H1 (cell line): ENCODE measurements around the gene LAIR1.
"Not testable (repeated sequence)": the region's sequence is repeated elsewhere in the genome, so short reads cannot be mapped to it uniquely, and the experiment has no call there.

Experiments used
- EZH2 ChIP-seq: fragments of 200-600 bp; sonication (generic); IDR thresholded peaks from 2 replicates; pipeline ENCODE4 v1.7.1; 2012; ENCODE audit warnings: low read depth, mild to moderate bottlenecking, moderate library complexity, low read length, inconsistent platforms; ENCODE audit not compliant: severe bottlenecking
- NRF1 ChIP-seq: IDR thresholded peaks from 2 replicates; pipeline ENCODE4 v1.6.1; 2011; ENCODE audit warnings: mild to moderate bottlenecking, low read depth, low read length, improper control_type of control experiment
- POLR2A ChIP-seq, 2 experiments: IDR thresholded peaks; 1 replicate in 1 of 2; 2 replicates in 1 of 2; pipeline ENCODE4 v1.6.1; 2011; ENCODE audit warnings: low read depth in 2 of 2, low read length in 2 of 2, mild to moderate bottlenecking in 2 of 2; ENCODE audit errors: control extremely low read depth in 1 of 2
- POLR2AphosphoS5 ChIP-seq: IDR thresholded peaks from 2 replicates; pipeline ENCODE4 v1.6.1; 2011; ENCODE audit warnings: low read depth, low read length
- RAD21 ChIP-seq, 2 experiments: IDR thresholded peaks in 1 of 2; conservative IDR thresholded peaks in 1 of 2; 2 replicates each; pipeline ENCODE4 v1.6.1; 2011; ENCODE audit warnings: low read depth in 2 of 2, low read length in 2 of 2, improper control_type of control experiment in 1 of 2, inconsistent platforms in 1 of 2, mild to moderate bottlenecking in 1 of 2, moderate library complexity in 1 of 2
- RFX5 ChIP-seq: IDR thresholded peaks from 2 replicates; pipeline ENCODE4 v1.6.1; 2011; ENCODE audit warnings: low read depth, low read length, improper control_type of control experiment, borderline replicate concordance
- RNF2 ChIP-seq: fragments of 200-900, 300-1000 bp; sonication (generic); IDR thresholded peaks from 2 replicates; pipeline ENCODE4 v1.7.1; 2016; ENCODE audit warnings: borderline replicate concordance, low read depth, mild to moderate bottlenecking, antibody characterized with exemption, low read length; ENCODE audit not compliant: poor library complexity, severe bottlenecking; ENCODE audit errors: missing control alignments
- RXRA ChIP-seq: IDR thresholded peaks from 2 replicates; pipeline ENCODE4 v1.6.1; 2011; ENCODE audit warnings: low read depth, mild to moderate bottlenecking, low read length, moderate library complexity; ENCODE audit not compliant: insufficient read depth
- SRF ChIP-seq: IDR thresholded peaks from 2 replicates; pipeline ENCODE4 v1.6.1; 2011; ENCODE audit warnings: mild to moderate bottlenecking, low read depth, low read length, moderate library complexity
- YY1 ChIP-seq: IDR thresholded peaks from 2 replicates; pipeline ENCODE4 v1.6.1; 2011; ENCODE audit warnings: low read depth, mild to moderate bottlenecking, low read length
- TF ChIP-seq, protein P1 (sequence below), 3 experiments: IDR thresholded peaks; 1 replicate in 2 of 3; 2 replicates in 1 of 3; pipeline versions ENCODE4 v1.5.1 to v1.6.1; 2011; ENCODE audit warnings: low read length in 3 of 3, mild to moderate bottlenecking in 3 of 3, inconsistent platforms in 2 of 3, low read depth in 1 of 3, moderate library complexity in 1 of 3; ENCODE audit not compliant: insufficient read depth in 1 of 3; ENCODE audit errors: control extremely low read depth in 1 of 3
- TF ChIP-seq, protein P2 (sequence below): IDR thresholded peaks from 2 replicates; pipeline ENCODE4 v1.6.1; 2011; ENCODE audit warnings: low read depth, mild to moderate bottlenecking, low read length; ENCODE audit not compliant: insufficient read depth

DNA sequence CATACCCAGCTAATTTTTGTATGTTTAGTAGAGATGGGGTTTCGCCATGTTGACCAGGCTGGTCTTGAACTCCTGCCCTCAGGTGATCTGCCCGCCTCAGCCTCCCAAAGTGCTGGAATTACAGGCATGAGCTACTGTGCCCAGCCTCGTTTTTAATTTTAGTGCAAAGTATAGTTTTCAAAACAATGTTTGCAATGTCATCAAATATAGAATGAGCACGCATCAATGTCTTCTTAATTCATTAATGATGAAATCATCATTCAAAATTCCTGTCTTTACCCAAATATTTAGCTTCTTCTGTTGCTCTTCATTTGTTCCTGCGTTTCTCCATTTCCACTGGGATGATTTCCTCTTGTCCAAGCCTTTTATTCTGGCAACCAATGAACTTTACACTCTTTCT lies 6.7 kb upstream of the LAIR1 start:
- TF ChIP-seq NRF1; YY1; POLR2AphosphoS5; POLR2A (IDR thresholded peaks at IDR 0.05; ENCODE audit: control extremely low read depth in 1 of 2, low read depth in 2 of 2, low read length in 2 of 2); EZH2; RNF2; RAD21 (IDR thresholded peaks at IDR 0.05 in 1 of 2, conservative IDR thresholded peaks at IDR 0.05 in 1 of 2; ENCODE audit: low read depth in 2 of 2, low read length in 2 of 2); RFX5; RXRA; SRF: not testable (repeated sequence)
- TF ChIP-seq, protein P1, sequence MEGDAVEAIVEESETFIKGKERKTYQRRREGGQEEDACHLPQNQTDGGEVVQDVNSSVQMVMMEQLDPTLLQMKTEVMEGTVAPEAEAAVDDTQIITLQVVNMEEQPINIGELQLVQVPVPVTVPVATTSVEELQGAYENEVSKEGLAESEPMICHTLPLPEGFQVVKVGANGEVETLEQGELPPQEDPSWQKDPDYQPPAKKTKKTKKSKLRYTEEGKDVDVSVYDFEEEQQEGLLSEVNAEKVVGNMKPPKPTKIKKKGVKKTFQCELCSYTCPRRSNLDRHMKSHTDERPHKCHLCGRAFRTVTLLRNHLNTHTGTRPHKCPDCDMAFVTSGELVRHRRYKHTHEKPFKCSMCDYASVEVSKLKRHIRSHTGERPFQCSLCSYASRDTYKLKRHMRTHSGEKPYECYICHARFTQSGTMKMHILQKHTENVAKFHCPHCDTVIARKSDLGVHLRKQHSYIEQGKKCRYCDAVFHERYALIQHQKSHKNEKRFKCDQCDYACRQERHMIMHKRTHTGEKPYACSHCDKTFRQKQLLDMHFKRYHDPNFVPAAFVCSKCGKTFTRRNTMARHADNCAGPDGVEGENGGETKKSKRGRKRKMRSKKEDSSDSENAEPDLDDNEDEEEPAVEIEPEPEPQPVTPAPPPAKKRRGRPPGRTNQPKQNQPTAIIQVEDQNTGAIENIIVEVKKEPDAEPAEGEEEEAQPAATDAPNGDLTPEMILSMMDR (IDR thresholded peaks at IDR 0.05; ENCODE audit: control extremely low read depth in 1 of 3, insufficient read depth in 1 of 3, low read depth in 1 of 3, low read length in 3 of 3): not testable (repeated sequence)
- TF ChIP-seq, protein P2, sequence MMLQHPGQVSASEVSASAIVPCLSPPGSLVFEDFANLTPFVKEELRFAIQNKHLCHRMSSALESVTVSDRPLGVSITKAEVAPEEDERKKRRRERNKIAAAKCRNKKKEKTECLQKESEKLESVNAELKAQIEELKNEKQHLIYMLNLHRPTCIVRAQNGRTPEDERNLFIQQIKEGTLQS: not testable (repeated sequence)
